Astrocyte (in vitro differentiated cells and primary cell): Measurements from ENCODE around the gene VLDLR. TPM values are rescaled to one million over a fixed set of nuclear protein-coding genes. Genes with fewer than 3 reads are reported as not detected.
A peak's percentile ranks its signal among the peaks of the same experiment; 100 is the strongest.

ENCODE experiments used
- DNase-seq: peaks from one replicate; pipeline ENCODE4 v3.0.0-alpha.2; 2010; ENCODE audit warnings: low read depth
- FAIRE-seq: peaks from 2 replicates; lab custom pipeline; 2011; peaks lifted over from hg19 to GRCh38; lab: Jason Lieb, UNC
- H2AFZ ChIP-seq: 2 replicates; pipeline ENCODE4 v1.6.0; 2012; ENCODE audit warnings: low read depth, low read length, inconsistent platforms
- H3K27ac ChIP-seq: 2 replicates; pipeline ENCODE4 v1.5.1; 2011; ENCODE audit warnings: low read depth, low read length, inconsistent platforms
- H3K27me3 ChIP-seq: 2 replicates; pipeline ENCODE4 v1.6.0; 2011; ENCODE audit warnings: low read length, inconsistent platforms; ENCODE audit not compliant: insufficient read depth
- H3K36me3 ChIP-seq: 2 replicates; pipeline ENCODE4 v1.5.1; 2011; ENCODE audit warnings: low read length, inconsistent platforms; ENCODE audit not compliant: insufficient read depth
- H3K4me1 ChIP-seq: 2 replicates; pipeline ENCODE4 v1.5.1; 2011; ENCODE audit warnings: low read length, inconsistent platforms; ENCODE audit not compliant: insufficient read depth
- H3K4me2 ChIP-seq: 2 replicates; pipeline ENCODE4 v1.6.0; 2012; ENCODE audit warnings: low read length, inconsistent platforms
- H3K4me3 ChIP-seq: 2 replicates; pipeline ENCODE4 v1.5.1; 2011; ENCODE audit warnings: low read depth, mild to moderate bottlenecking, low read length, inconsistent platforms; ENCODE audit not compliant: insufficient read depth
- H3K79me2 ChIP-seq: 2 replicates; pipeline ENCODE4 v1.6.0; 2012; ENCODE audit warnings: mild to moderate bottlenecking, low read length, inconsistent platforms; ENCODE audit not compliant: insufficient read depth
- H3K9ac ChIP-seq: 2 replicates; pipeline ENCODE4 v1.6.0; 2012; ENCODE audit warnings: mild to moderate bottlenecking, low read length, inconsistent platforms
- H3K9me3 ChIP-seq: 2 replicates; pipeline ENCODE4 v1.5.1; 2012; ENCODE audit warnings: low read depth, mild to moderate bottlenecking, low read length, inconsistent platforms; ENCODE audit not compliant: insufficient read depth
- H4K20me1 ChIP-seq: 2 replicates; pipeline ENCODE4 v1.6.0; 2012; ENCODE audit warnings: low read length, inconsistent platforms; ENCODE audit not compliant: insufficient read depth
- H3K27ac Mint-ChIP-seq: one replicate; pipeline ENCODE4 v1.8.0; 2021; ENCODE audit warnings: mild to moderate bottlenecking, mixed read lengths; ENCODE audit not compliant: unreplicated experiment
- H3K27me3 Mint-ChIP-seq: one replicate; pipeline ENCODE4 v1.8.0; 2021; ENCODE audit warnings: low read depth, mixed read lengths; ENCODE audit not compliant: unreplicated experiment
- H3K36me3 Mint-ChIP-seq: one replicate; pipeline ENCODE4 v1.8.0; 2021; ENCODE audit warnings: low read depth, mixed read lengths; ENCODE audit not compliant: unreplicated experiment
- H3K4me1 Mint-ChIP-seq: one replicate; pipeline ENCODE4 v1.8.0; 2021; ENCODE audit warnings: low read depth, mixed read lengths; ENCODE audit not compliant: unreplicated experiment
- H3K4me3 Mint-ChIP-seq: one replicate; pipeline ENCODE4 v1.8.0; 2021; ENCODE audit warnings: mild to moderate bottlenecking, moderate library complexity, mixed read lengths; ENCODE audit not compliant: unreplicated experiment
- H3K9me3 Mint-ChIP-seq: one replicate; pipeline ENCODE4 v1.8.0; 2021; ENCODE audit warnings: mild to moderate bottlenecking, mixed read lengths; ENCODE audit not compliant: unreplicated experiment
- CTCF ChIP-seq: IDR thresholded peaks from 2 replicates; pipeline ENCODE4 v1.5.1; 2011; ENCODE audit warnings: low read depth, mild to moderate bottlenecking, inconsistent platforms, low read length, moderate library complexity; ENCODE audit not compliant: insufficient read depth
- EZH2 ChIP-seq: IDR thresholded peaks from 2 replicates; pipeline ENCODE4 v1.6.1; 2012; ENCODE audit warnings: mild to moderate bottlenecking, low read length, inconsistent platforms; ENCODE audit not compliant: insufficient read depth
- total RNA-seq: library from RNA; stranded (reverse); gene quantifications from 2 replicates; pipeline ENCODE4 v1.2.1, GENCODE V29; 2021

VLDLR gene
- total RNA-seq, 1 donor from 2014 or later: 63.2 TPM

- H3K4me1 ChIP-seq: no peaks in the 10 kb centered on the region
- DNase-seq (no peak), FAIRE-seq (no peak)
- H3K27ac ChIP-seq: no peak overlapping the region
- H3K4me1 Mint-ChIP-seq: peaks cover 8% of the 10 kb centered on the region
- H3K9me3 ChIP-seq: no peaks in the 10 kb centered on the region
- no peak overlapping the region for H2AFZ ChIP-seq
- no peaks in the 10 kb centered on the region for H3K27me3 ChIP-seq
- H3K27me3 Mint-ChIP-seq: no peaks in the 10 kb centered on the region
- no peak overlapping the region for H3K4me2 ChIP-seq
- no peaks in the 10 kb centered on the region for H3K79me2 ChIP-seq
- TF ChIP-seq EZH2 (no peak), CTCF (no peak)
- no peaks in the 10 kb centered on the region for H3K9me3 Mint-ChIP-seq
- H3K36me3 ChIP-seq: no peaks in the 10 kb centered on the region
- H3K27ac Mint-ChIP-seq: no peak overlapping the region
- no peak overlapping the region for H3K4me3 Mint-ChIP-seq
- H3K9ac ChIP-seq: no peak overlapping the region
- no peaks in the 10 kb centered on the region for H4K20me1 ChIP-seq
- peaks cover 2% of the 10 kb centered on the region for H3K36me3 Mint-ChIP-seq
- H3K4me3 ChIP-seq: no peak overlapping the region
Observed at GRCh38 chr9:2608276-2608675, 13.3 kb upstream of the VLDLR start.

- FAIRE-seq: no peak
- H3K4me3 Mint-ChIP-seq: no peak overlapping the region
- H3K27ac Mint-ChIP-seq: peak overlapping the region; percentile 88
Observed at GRCh38 chr9:2610985-2611384, 10.6 kb upstream of the VLDLR start.

More at GRCh38 chr9:2610985-2611384, 10.6 kb upstream of the VLDLR start:
- H3K27ac ChIP-seq: no peak overlapping the region
- no peaks in the 10 kb centered on the region for H3K9me3 ChIP-seq
- H3K4me1 ChIP-seq: no peaks in the 10 kb centered on the region
- TF ChIP-seq EZH2 (no peak), CTCF (no peak)
- H3K4me3 ChIP-seq: no peak overlapping the region
- H3K27me3 Mint-ChIP-seq: no peaks in the 10 kb centered on the region
- H4K20me1 ChIP-seq: no peaks in the 10 kb centered on the region
- no peak overlapping the region for H3K9ac ChIP-seq
- no peaks in the 10 kb centered on the region for H3K79me2 ChIP-seq
- no peaks in the 10 kb centered on the region for H3K36me3 ChIP-seq
- peaks cover 13% of the 10 kb centered on the region for H3K4me1 Mint-ChIP-seq
- H2AFZ ChIP-seq: no peak overlapping the region
- H3K4me2 ChIP-seq: no peak overlapping the region
- H3K36me3 Mint-ChIP-seq: peaks cover 3% of the 10 kb centered on the region
- H3K9me3 Mint-ChIP-seq: no peaks in the 10 kb centered on the region
- no peaks in the 10 kb centered on the region for H3K27me3 ChIP-seq
- peak; percentile 20 for DNase-seq
